Transverse colon (tissue), 4 donors: ENCODE measurements around the gene CDH11.

Experiments
- CTCF ChIP-seq, 5 experiments: fragments of 200-600 bp in 3 of 5; fragments of 450-650 bp in 2 of 5; sonication (generic) in 3 of 5; IDR thresholded peaks; 1 replicate in 2 of 5; 2 replicates in 3 of 5; pipeline ENCODE4 v1.5.1; 2016 to 2017; ENCODE audit warnings: antibody characterized with exemption in 5 of 5, inconsistent platforms in 3 of 5, mild to moderate bottlenecking in 2 of 5, moderate library complexity in 1 of 5
- EP300 ChIP-seq: sonication (generic); formaldehyde crosslinking; IDR thresholded peaks from one replicate; pipeline ENCODE4 v1.6.1; 2017; ENCODE audit warnings: antibody characterized with exemption, low read depth
- POLR2AphosphoS5 ChIP-seq, 3 donors: sonication (generic); formaldehyde crosslinking; IDR thresholded peaks; one replicate each; pipeline ENCODE4 v1.6.1; 2016; ENCODE audit warnings: antibody characterized with exemption in 3 of 3

- TF ChIP-seq CTCF (IDR thresholded peaks at IDR 0.05) (no peak), POLR2AphosphoS5 (IDR thresholded peaks at IDR 0.05) (no peak), EP300 (no peak)
Measured at GRCh38 chr16:65125322-65125721, 3.5 kb upstream of the CDH11 start.
